Measurements from ENCODE around the gene ZFYVE28. TPM values are rescaled to one million over a fixed set of nuclear protein-coding genes. Genes with fewer than 3 reads are reported as not detected.

Gene ZFYVE28
- total RNA-seq, 2 donors from 2014 or later = 5.7 to 16.8 TPM

GRCh38 chr4:2247128-2248043 lies 171.1 kb downstream of the ZFYVE28 start:
- no peak overlapping the region for H3K4me3 ChIP-seq
- DNase-seq = peak in 3 of 4 donors; percentile 10 to 14 (median 13)
- ATAC-seq = no peak
- peaks cover 1% of the 10 kb centered on the region for H3K4me1 ChIP-seq
- no peaks in the 10 kb centered on the region for H3K27me3 ChIP-seq
- TF ChIP-seq CTCF (IDR thresholded peaks at IDR 0.05) (no peak), POLR2A (IDR thresholded peaks at IDR 0.05) (no peak)
- no peak overlapping the region for H3K27ac ChIP-seq
- WGBS, 2 donors = 83 to 88% methylated on average over 23 to 35 of the region's 42 CpGs
- H3K9me3 ChIP-seq = no peaks in the 10 kb centered on the region
- H3K36me3 ChIP-seq (replicated peaks in 1 of 2; ENCODE audit: insufficient read depth in 1 of 2, low read depth in 2 of 2) = peaks cover 0 to 23% of the 10 kb centered on the region in 2 donors
- intact Hi-C loops (cut with DNase I) = no loop called here

GRCh38 chr4:2246384-2247127 lies 171.9 kb downstream of the ZFYVE28 start:
- ATAC-seq (no peak), DNase-seq (peak in 2 of 4 donors; percentile 11)
- Histone ChIP-seq H3K27me3 (no peaks in the 10 kb centered on the region), H3K4me3 (no peak overlapping the region), H3K4me1 (peaks cover 3% of the 10 kb centered on the region), H3K27ac (no peak overlapping the region), H3K9me3 (no peaks in the 10 kb centered on the region), H3K36me3 (replicated peaks in 1 of 2; ENCODE audit: insufficient read depth in 1 of 2, low read depth in 2 of 2) (peaks cover 0 to 20% of the 10 kb centered on the region in 2 donors)
- TF ChIP-seq POLR2A (IDR thresholded peaks at IDR 0.05) = no peak
- no peak for TF ChIP-seq CTCF (IDR thresholded peaks at IDR 0.05)
- 87 to 90% methylated on average over 3 to 15 of the region's 19 CpGs for WGBS, 2 donors
- intact Hi-C loops (cut with DNase I) = no loop called here

GRCh38 chr4:2245787-2246275 lies 172.6 kb downstream of the ZFYVE28 start:
- no peak for TF ChIP-seq CTCF (IDR thresholded peaks at IDR 0.05)
- no peak for TF ChIP-seq POLR2A (IDR thresholded peaks at IDR 0.05)
- intact Hi-C loops (cut with DNase I) = no loop called here
- Histone ChIP-seq H3K4me3 (no peak overlapping the region), H3K4me1 (peaks cover 6% of the 10 kb centered on the region), H3K36me3 (replicated peaks in 1 of 2; ENCODE audit: insufficient read depth in 1 of 2, low read depth in 2 of 2) (peaks cover 0 to 13% of the 10 kb centered on the region in 2 donors), H3K27me3 (no peaks in the 10 kb centered on the region), H3K9me3 (no peaks in the 10 kb centered on the region), H3K27ac (no peak overlapping the region)
- WGBS, 2 donors = 74% methylated on average over 7 of the region's 7 CpGs
- ATAC-seq (no peak), DNase-seq (no peak)

GRCh38 chr4:2245057-2245786 lies 173.2 kb downstream of the ZFYVE28 start:
- whole genome bisulfite sequencing, 2 donors = 57 to 73% methylated on average over 7 of the region's 7 CpGs
- Histone ChIP-seq H3K4me3 (no peak overlapping the region), H3K36me3 (replicated peaks in 1 of 2; ENCODE audit: insufficient read depth in 1 of 2, low read depth in 2 of 2) (peaks cover 0 to 9% of the 10 kb centered on the region in 2 donors), H3K27ac (peak overlapping the region in 1 of 4 donors; percentile 3), H3K9me3 (no peaks in the 10 kb centered on the region), H3K4me1 (peaks cover 12% of the 10 kb centered on the region), H3K27me3 (no peaks in the 10 kb centered on the region)
- DNase-seq (no peak), ATAC-seq (no peak)
- intact Hi-C loops (cut with DNase I) = no loop called here
- TF ChIP-seq CTCF (IDR thresholded peaks at IDR 0.05) (no peak), POLR2A (IDR thresholded peaks at IDR 0.05) (no peak)

All from body of pancreas (tissue), 4 donors.